Fibroblast of lung (primary cell): Measurements from ENCODE around the gene PARP12. TPM values are rescaled to one million over a fixed set of nuclear protein-coding genes. Genes with fewer than 3 reads are reported as not detected.
A peak's percentile ranks its signal among the peaks of the same experiment; 100 is the strongest.

Experiments
- DNase-seq, 2 donors: peaks; one replicate each; pipeline versions ENCODE4 v3.0.0 to v3.0.0-alpha.2; 2010; ENCODE audit warnings: low read depth in 2 of 2
- H2AFZ ChIP-seq: 2 replicates; pipeline ENCODE4 v1.5.1; 2012; ENCODE audit warnings: low read length, control low read depth, inconsistent platforms
- H3K27ac ChIP-seq: 2 replicates; pipeline ENCODE4 v1.5.1; 2011; ENCODE audit warnings: low read length, control low read depth; ENCODE audit not compliant: insufficient read depth
- H3K27me3 ChIP-seq: 2 replicates; pipeline ENCODE4 v1.5.1; 2011; ENCODE audit warnings: mild to moderate bottlenecking, low read length; ENCODE audit not compliant: control insufficient read depth, insufficient read depth
- H3K36me3 ChIP-seq: 2 replicates; pipeline ENCODE4 v1.5.1; 2011; ENCODE audit warnings: low read length; ENCODE audit not compliant: control insufficient read depth, insufficient read depth
- H3K4me1 ChIP-seq: 2 replicates; pipeline ENCODE4 v1.5.1; 2011; ENCODE audit warnings: low read length; ENCODE audit not compliant: control insufficient read depth, insufficient read depth; ENCODE audit errors: extremely low read depth
- H3K4me2 ChIP-seq: 2 replicates; pipeline ENCODE4 v1.5.1; 2011; ENCODE audit warnings: low read length, control low read depth; ENCODE audit not compliant: insufficient read depth; ENCODE audit errors: extremely low read depth
- H3K4me3 ChIP-seq, 4 experiments: fragments of 200-600 bp in 1 of 4; sonication (generic) in 1 of 4; replicated peaks in 1 of 4; 2 replicates each; pipeline ENCODE4 v1.5.1; 2011 to 2016; ENCODE audit warnings: low read length in 4 of 4, low read depth in 3 of 4, mild to moderate bottlenecking in 3 of 4, control low read depth in 2 of 4, inconsistent platforms in 1 of 4, mixed read lengths in 1 of 4; ENCODE audit not compliant: insufficient read depth in 1 of 4; ENCODE audit errors: control extremely low read depth in 1 of 4
- H3K79me2 ChIP-seq: 2 replicates; pipeline ENCODE4 v1.5.1; 2012; ENCODE audit warnings: mild to moderate bottlenecking, low read length, inconsistent platforms; ENCODE audit not compliant: control insufficient read depth, insufficient read depth
- H3K9ac ChIP-seq: 2 replicates; pipeline ENCODE4 v1.5.1; 2011; ENCODE audit warnings: mild to moderate bottlenecking, low read length, control low read depth; ENCODE audit not compliant: insufficient read depth
- H3K9me3 ChIP-seq: 2 replicates; pipeline ENCODE4 v1.5.1; 2012; ENCODE audit warnings: low read depth, low read length; ENCODE audit not compliant: control insufficient read depth, insufficient read depth
- H4K20me1 ChIP-seq: 2 replicates; pipeline ENCODE4 v1.5.1; 2011; ENCODE audit warnings: low read length; ENCODE audit not compliant: control insufficient read depth, insufficient read depth; ENCODE audit errors: extremely low read depth
- CTCF ChIP-seq, 2 donors: IDR thresholded peaks in 1 of 2; conservative IDR thresholded peaks in 1 of 2; 1 replicate in 1 of 2; 2 replicates in 1 of 2; pipeline ENCODE4 v1.5.1; 2011 to 2012; ENCODE audit warnings: low read length in 2 of 2, control low read depth in 1 of 2, inconsistent platforms in 1 of 2, low read depth in 1 of 2, mild to moderate bottlenecking in 1 of 2
- EZH2 ChIP-seq: IDR thresholded peaks from 2 replicates; pipeline ENCODE4 v1.5.1; 2012; ENCODE audit warnings: low read length, control low read depth, mild to moderate bottlenecking; ENCODE audit errors: missing control alignments
- polyA plus RNA-seq, 2 donors: library from polyadenylated mRNA; depleted of rRNA in 1 of 2; stranded (reverse) in 1 of 2; unstranded in 1 of 2; fragments of >200 nt; gene quantifications; 2 replicates each; pipeline ENCODE4 v1.2.1, GENCODE V29; 2011 to 2012; ENCODE audit warnings: missing spikeins in 1 of 2
- total RNA-seq: library from RNA; depleted of rRNA; stranded (reverse); fragments of >200 nt; gene quantifications from 2 replicates; pipeline ENCODE4 v1.2.1, GENCODE V29; 2014

Gene PARP12
- total and polyA plus RNA-seq, 2 donors (not counting 1 experiment from before 2014, with no cell fraction given), result 16.9 to 24.9 TPM

- Histone ChIP-seq H3K4me3 (no peak overlapping the region), H3K4me1 (no peaks in the 10 kb centered on the region), H3K4me2 (no peak overlapping the region), H4K20me1 (no peaks in the 10 kb centered on the region), H3K9ac (no peak overlapping the region), H3K9me3 (no peaks in the 10 kb centered on the region), H3K27ac (no peak overlapping the region), H2AFZ (no peak overlapping the region), H3K79me2 (no peaks in the 10 kb centered on the region), H3K36me3 (no peaks in the 10 kb centered on the region), H3K27me3 (no peaks in the 10 kb centered on the region)
- DNase-seq, result peak in 1 of 2 donors; percentile 41
- TF ChIP-seq CTCF (conservative IDR thresholded peaks at IDR 0.05 in 1 of 2, IDR thresholded peaks at IDR 0.05 in 1 of 2; ENCODE audit: low read depth in 1 of 2, low read length in 2 of 2), result no peak
- TF ChIP-seq EZH2, result no peak
Observed at GRCh38 chr7:140049339-140050024, 13.3 kb downstream of the PARP12 start.

DNA sequence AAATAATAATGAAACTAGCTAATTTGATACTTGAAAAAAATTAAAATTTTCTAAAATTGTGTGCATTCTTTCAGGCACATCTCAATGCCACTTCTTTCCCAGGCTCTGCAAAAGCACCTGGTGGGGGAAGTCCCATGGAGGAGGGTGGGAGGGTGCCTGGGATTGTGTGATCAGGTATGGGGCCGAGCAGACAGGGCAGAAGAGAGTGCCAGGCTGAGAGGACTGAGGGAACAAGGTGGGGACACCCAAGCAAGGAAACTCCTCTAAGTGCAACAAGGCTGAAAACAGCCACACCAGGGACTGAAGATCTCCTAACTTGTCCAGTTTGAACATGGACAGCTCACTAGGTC lies 13.8 kb downstream of the PARP12 start:
- no peak overlapping the region for H3K4me3 ChIP-seq
- H3K36me3 ChIP-seq, result no peaks in the 10 kb centered on the region
- H3K4me1 ChIP-seq, result no peaks in the 10 kb centered on the region
- H3K27ac ChIP-seq, result no peak overlapping the region
- no peak overlapping the region for H3K9ac ChIP-seq
- H3K9me3 ChIP-seq, result no peaks in the 10 kb centered on the region
- H3K79me2 ChIP-seq, result no peaks in the 10 kb centered on the region
- no peaks in the 10 kb centered on the region for H3K27me3 ChIP-seq
- H4K20me1 ChIP-seq, result no peaks in the 10 kb centered on the region
- H2AFZ ChIP-seq, result no peak overlapping the region
- H3K4me2 ChIP-seq, result no peak overlapping the region
- no peak for DNase-seq
- TF ChIP-seq EZH2, result no peak
- no peak for TF ChIP-seq CTCF (conservative IDR thresholded peaks at IDR 0.05 in 1 of 2, IDR thresholded peaks at IDR 0.05 in 1 of 2; ENCODE audit: low read depth in 1 of 2, low read length in 2 of 2)

GRCh38 chr7:140048138-140048537 lies 14.6 kb downstream of the PARP12 start:
- no peak overlapping the region for H2AFZ ChIP-seq
- H3K36me3 ChIP-seq, result no peaks in the 10 kb centered on the region
- no peak for DNase-seq
- no peak overlapping the region for H3K9ac ChIP-seq
- H3K9me3 ChIP-seq, result no peaks in the 10 kb centered on the region
- H3K4me2 ChIP-seq, result no peak overlapping the region
- no peaks in the 10 kb centered on the region for H3K79me2 ChIP-seq
- H3K27me3 ChIP-seq, result no peaks in the 10 kb centered on the region
- no peaks in the 10 kb centered on the region for H3K4me1 ChIP-seq
- H3K27ac ChIP-seq, result no peak overlapping the region
- H4K20me1 ChIP-seq, result no peaks in the 10 kb centered on the region
- no peak overlapping the region for H3K4me3 ChIP-seq
- TF ChIP-seq EZH2, result no peak
- TF ChIP-seq CTCF (conservative IDR thresholded peaks at IDR 0.05 in 1 of 2, IDR thresholded peaks at IDR 0.05 in 1 of 2; ENCODE audit: low read depth in 1 of 2, low read length in 2 of 2), result no peak
